Measurements from ENCODE around the gene POLL. TPM values are rescaled to one million over a fixed set of nuclear protein-coding genes. Genes with fewer than 3 reads are reported as not detected.
A peak's percentile ranks its signal among the peaks of the same experiment; 100 is the strongest.

Gene POLL
- total and polyA plus RNA-seq, 11 donors, result 12.3 to 21.6 (median 17.7) TPM

- peaks cover 10 to 56% (median 46%) of the 10 kb centered on the region in 9 donors for H3K27me3 ChIP-seq
- ATAC-seq (no peak), DNase-seq (peak in 1 of 5 donors; percentile 23)
- WGBS, 4 donors, result 11 to 21% (median 15%) methylated on average over 9 to 11 of the region's 11 CpGs
- intact Hi-C loops (cut with DNase I), result loop anchor here in 8 of 10 donors (2.0 to 10.0 kb wide), 8 partner anchors 264 to 408 kb away; no protein-coding TSS in a partner anchor
- no peak overlapping the region for H3K27ac ChIP-seq
- peaks cover 0 to 14% (median 10%) of the 10 kb centered on the region in 12 donors for H3K9me3 ChIP-seq
- TF ChIP-seq POLR2A (IDR thresholded peaks at IDR 0.05) (no peak), CTCF (IDR thresholded peaks at IDR 0.05) (no peak)
- peaks cover 0 to 28% (median 16%) of the 10 kb centered on the region in 12 donors for H3K4me1 ChIP-seq
- no peaks in the 10 kb centered on the region for H3K36me3 ChIP-seq
- H3K4me3 ChIP-seq, result peak overlapping the region in 3 of 12 donors; percentile 61 to 70 (median 63)
Measured at GRCh38 chr10:101569323-101569621, 18.8 kb downstream of the POLL start.

GRCh38 chr10:101568054-101568745, 19.9 kb downstream of the POLL start:
- Histone ChIP-seq H3K36me3 (no peaks in the 10 kb centered on the region), H3K27me3 (peaks cover 10 to 61% (median 49%) of the 10 kb centered on the region in 9 donors), H3K4me3 (no peak overlapping the region), H3K27ac (no peak overlapping the region), H3K9me3 (peaks cover 0 to 11% (median 9%) of the 10 kb centered on the region in 12 donors), H3K4me1 (peaks cover 0 to 28% (median 16%) of the 10 kb centered on the region in 12 donors)
- intact Hi-C loops (cut with DNase I), result loop anchor here in 8 of 10 donors (2.0 to 10.0 kb wide), 8 partner anchors 263 to 407 kb away; no protein-coding TSS in a partner anchor
- ATAC-seq (no peak), DNase-seq (peak in 1 of 5 donors; percentile 28)
- 84 to 92% (median 88%) methylated on average over 16 to 17 of the region's 17 CpGs for WGBS, 4 donors
- no peak for TF ChIP-seq POLR2A (IDR thresholded peaks at IDR 0.05)
- TF ChIP-seq CTCF (IDR thresholded peaks at IDR 0.05), result no peak

DNA sequence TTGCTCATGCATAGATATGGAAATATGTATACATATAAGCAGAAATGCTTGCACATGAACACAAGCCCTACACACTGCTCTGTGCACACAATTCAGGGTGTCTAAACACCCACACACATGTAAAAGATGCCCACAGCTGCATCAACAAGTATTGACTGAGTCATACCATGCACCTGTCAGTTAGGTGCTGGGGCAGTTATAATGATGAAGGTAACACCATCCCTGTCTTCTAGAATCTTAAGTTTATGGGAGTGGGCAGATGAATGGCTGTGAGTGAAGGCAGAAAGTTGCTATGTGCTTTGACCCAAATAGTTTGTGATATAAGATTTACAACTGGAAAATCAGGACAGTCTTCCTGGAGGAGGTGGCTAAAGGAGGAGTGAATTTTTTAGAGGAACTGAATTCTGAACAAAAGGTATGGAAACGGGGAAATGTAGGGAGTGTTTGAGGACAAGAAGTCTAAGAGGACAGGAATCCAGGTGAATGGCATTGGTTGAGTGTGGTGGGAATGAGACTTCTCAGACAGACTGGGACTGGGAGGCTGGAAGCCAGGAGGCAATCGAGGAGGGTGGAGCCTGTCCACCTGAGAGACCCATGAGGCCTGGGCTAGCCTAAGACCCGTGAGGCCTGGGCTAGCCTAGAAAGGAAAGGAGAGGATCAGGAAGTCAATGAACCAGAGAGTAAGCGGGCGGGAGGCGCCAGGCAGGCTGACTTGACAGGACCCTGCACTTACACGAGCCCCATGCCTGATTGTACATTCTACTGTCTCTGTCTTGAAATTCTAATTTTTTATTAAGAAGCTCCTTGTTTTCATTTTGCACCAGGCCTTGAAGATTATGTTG, 20.7 kb downstream of the POLL start:
- Histone ChIP-seq H3K27me3 (peaks cover 10 to 62% (median 49%) of the 10 kb centered on the region in 9 donors), H3K27ac (no peak overlapping the region), H3K4me1 (peaks cover 0 to 28% (median 16%) of the 10 kb centered on the region in 12 donors), H3K4me3 (no peak overlapping the region), H3K36me3 (no peaks in the 10 kb centered on the region), H3K9me3 (peaks cover 0 to 3% (median 1%) of the 10 kb centered on the region in 12 donors)
- intact Hi-C loops (cut with DNase I), result loop anchor here in 8 of 10 donors (2.0 to 10.0 kb wide), 8 partner anchors 263 to 407 kb away; no protein-coding TSS in a partner anchor
- TF ChIP-seq POLR2A (IDR thresholded peaks at IDR 0.05) (no peak), CTCF (IDR thresholded peaks at IDR 0.05) (no peak)
- WGBS, 4 donors, result 62 to 78% (median 69%) methylated on average over 7 of the region's 7 CpGs
- ATAC-seq (no peak), DNase-seq (peak in 1 of 5 donors; percentile 33)

Measured in heart left ventricle (tissue), 16 donors.